CD4-positive, alpha-beta T cell (primary cell): ENCODE results near the gene HSPB1. TPM values are rescaled to one million over a fixed set of nuclear protein-coding genes. Genes with fewer than 3 reads are reported as not detected.

Source experiments
- ATAC-seq: fragments of 200-7000 bp; cut with Tn5 transposase; one replicate; pipeline ENCODE4 v1.10.0; 2022; ENCODE audit warnings: mild to moderate bottlenecking; ENCODE audit not compliant: poor library complexity
- CTCF ChIA-PET: fragments of 350-600 bp; sonication (Branson Sonifier 250); formaldehyde crosslinking; loops from one replicate; lab custom pipeline; 2021; ENCODE audit warnings: antibody characterized with exemption, inconsistent platforms; lab: Charles Lee
- POLR2A ChIA-PET: fragments of 350-600 bp; sonication (Branson Sonifier 250); formaldehyde crosslinking; loops from one replicate; lab custom pipeline; 2021; ENCODE audit warnings: antibody characterized with exemption, inconsistent platforms; lab: Charles Lee
- DNase-seq, 14 experiments: peaks; one replicate each; pipeline ENCODE4 v3.0.0-alpha.2; 2013 to 2020; ENCODE audit warnings: mixed read lengths in 2 of 14
- H3K27ac ChIP-seq, 2 donors: one replicate each; pipeline versions ENCODE4 v1.5.1 to v1.7.0; 2013; ENCODE audit warnings: low read length in 2 of 2, low read depth in 1 of 2, mild to moderate bottlenecking in 1 of 2
- H3K27me3 ChIP-seq, 2 experiments: 1 replicate in 1 of 2; 2 replicates in 1 of 2; pipeline versions ENCODE4 v1.6.1 to v1.7.0; 2013; ENCODE audit warnings: low read length in 2 of 2, control low read depth in 1 of 2, mild to moderate bottlenecking in 1 of 2, moderate library complexity in 1 of 2; ENCODE audit not compliant: insufficient read depth in 2 of 2, control insufficient read depth in 1 of 2
- H3K36me3 ChIP-seq: one replicate; pipeline ENCODE4 v1.6.1; 2013; ENCODE audit warnings: low read length, control low read depth; ENCODE audit not compliant: insufficient read depth
- H3K4me1 ChIP-seq: one replicate; pipeline ENCODE4 v1.6.1; 2013; ENCODE audit warnings: low read length, control low read depth; ENCODE audit not compliant: insufficient read depth
- H3K4me3 ChIP-seq: one replicate; pipeline ENCODE4 v1.5.1; 2013; ENCODE audit warnings: mild to moderate bottlenecking, low read length, moderate library complexity
- H3K9me3 ChIP-seq, 2 experiments: 1 replicate in 1 of 2; 2 replicates in 1 of 2; pipeline versions ENCODE4 v1.6.1 to v1.7.0; 2013; ENCODE audit warnings: low read length in 2 of 2, mild to moderate bottlenecking in 2 of 2, control low read depth in 1 of 2, moderate library complexity in 1 of 2; ENCODE audit not compliant: control insufficient read depth in 1 of 2, insufficient read depth in 1 of 2
- H3K27ac Mint-ChIP-seq: one replicate; pipeline ENCODE4 v1.8.0; 2020; ENCODE audit warnings: mixed read lengths
- H3K27me3 Mint-ChIP-seq: one replicate; pipeline ENCODE4 v1.8.0; 2021; ENCODE audit warnings: mixed read lengths
- H3K36me3 Mint-ChIP-seq: one replicate; pipeline ENCODE4 v1.8.0; 2021; ENCODE audit warnings: low read depth, mixed read lengths
- H3K4me1 Mint-ChIP-seq: one replicate; pipeline ENCODE4 v1.8.0; 2021; ENCODE audit warnings: low read depth, mixed read lengths
- H3K4me3 Mint-ChIP-seq: one replicate; pipeline ENCODE4 v1.8.0; 2020; ENCODE audit warnings: mild to moderate bottlenecking, mixed read lengths
- H3K9me3 Mint-ChIP-seq: one replicate; pipeline ENCODE4 v1.8.0; 2020; ENCODE audit warnings: mixed read lengths
- intact Hi-C, 2 experiments: fragments of 100-400 bp; cut with DNase I in 1 of 2; cut with micrococcal nuclease in 1 of 2; formaldehyde crosslinking; loops; one replicate each; pipeline versions ENCODE4 v1.15.1 to v1.9.0; 2023 to 2025; cut with DNase I, micrococcal nuclease
- total RNA-seq, 174 experiments: library from RNA in 2 of 174; stranded (reverse) in 2 of 174; gene quantifications; one replicate each; pipeline ENCODE4 v1.2.3 and lab custom pipeline; 2021 to 2026
- TF ChIP-seq, protein P1 (sequence below): fragments of 200-600 bp; IDR thresholded peaks from one replicate; pipeline ENCODE4 v1.8.0; 2022; ENCODE audit warnings: antibody characterized with exemption, mild to moderate bottlenecking

The HSPB1 gene
- total RNA-seq, 2 experiments from 2014 or later = 38.0 to 38.6 TPM

DNA sequence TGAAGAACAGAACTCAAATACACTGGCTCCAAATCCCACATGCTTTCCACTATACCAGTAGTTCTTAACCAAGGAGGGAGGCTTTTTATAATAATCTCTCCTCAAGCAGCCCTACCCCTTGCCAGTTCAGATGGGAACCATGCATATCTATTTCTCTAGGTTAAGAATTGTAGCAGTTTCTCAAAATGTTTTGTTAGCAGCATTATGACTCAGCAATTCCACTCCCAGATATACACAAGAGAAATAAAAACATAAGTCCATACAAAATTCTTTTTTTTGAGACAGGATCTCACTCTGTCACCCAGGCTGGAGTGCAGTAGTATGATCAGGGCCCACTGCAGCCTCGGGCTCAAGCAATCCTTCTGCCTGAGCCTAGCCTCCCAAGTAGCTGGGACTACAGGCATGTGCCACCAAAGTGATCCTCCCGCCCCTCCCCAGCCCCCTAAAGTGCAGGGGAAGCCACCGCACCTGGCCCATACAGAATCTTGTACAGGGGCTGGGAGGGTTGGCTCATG lies 38.2 kb downstream of the HSPB1 start:
- no peaks in the 10 kb centered on the region for H3K27me3 ChIP-seq
- Mint-ChIP-seq H3K27ac (no peak overlapping the region), H3K4me3 (no peak overlapping the region), H3K9me3 (no peaks in the 10 kb centered on the region), H3K4me1 (peaks cover 63% of the 10 kb centered on the region), H3K27me3 (no peaks in the 10 kb centered on the region), H3K36me3 (peaks cover 73% of the 10 kb centered on the region)
- CTCF ChIA-PET = interaction anchor here (0.7 kb wide), 1 partner anchor 11 kb away, joined by 3 read pairs; no protein-coding TSS in a partner anchor
- POLR2A ChIA-PET = no interaction called here
- H3K4me1 ChIP-seq = peaks cover 20% of the 10 kb centered on the region
- ATAC-seq = no peak
- intact Hi-C loops = no loop called here
- no peak for DNase-seq
- no peak overlapping the region for H3K4me3 ChIP-seq
- peaks cover 36% of the 10 kb centered on the region for H3K36me3 ChIP-seq
- no peak overlapping the region for H3K27ac ChIP-seq
- no peaks in the 10 kb centered on the region for H3K9me3 ChIP-seq
- TF ChIP-seq, protein P1, sequence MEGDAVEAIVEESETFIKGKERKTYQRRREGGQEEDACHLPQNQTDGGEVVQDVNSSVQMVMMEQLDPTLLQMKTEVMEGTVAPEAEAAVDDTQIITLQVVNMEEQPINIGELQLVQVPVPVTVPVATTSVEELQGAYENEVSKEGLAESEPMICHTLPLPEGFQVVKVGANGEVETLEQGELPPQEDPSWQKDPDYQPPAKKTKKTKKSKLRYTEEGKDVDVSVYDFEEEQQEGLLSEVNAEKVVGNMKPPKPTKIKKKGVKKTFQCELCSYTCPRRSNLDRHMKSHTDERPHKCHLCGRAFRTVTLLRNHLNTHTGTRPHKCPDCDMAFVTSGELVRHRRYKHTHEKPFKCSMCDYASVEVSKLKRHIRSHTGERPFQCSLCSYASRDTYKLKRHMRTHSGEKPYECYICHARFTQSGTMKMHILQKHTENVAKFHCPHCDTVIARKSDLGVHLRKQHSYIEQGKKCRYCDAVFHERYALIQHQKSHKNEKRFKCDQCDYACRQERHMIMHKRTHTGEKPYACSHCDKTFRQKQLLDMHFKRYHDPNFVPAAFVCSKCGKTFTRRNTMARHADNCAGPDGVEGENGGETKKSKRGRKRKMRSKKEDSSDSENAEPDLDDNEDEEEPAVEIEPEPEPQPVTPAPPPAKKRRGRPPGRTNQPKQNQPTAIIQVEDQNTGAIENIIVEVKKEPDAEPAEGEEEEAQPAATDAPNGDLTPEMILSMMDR = no peak

DNA sequence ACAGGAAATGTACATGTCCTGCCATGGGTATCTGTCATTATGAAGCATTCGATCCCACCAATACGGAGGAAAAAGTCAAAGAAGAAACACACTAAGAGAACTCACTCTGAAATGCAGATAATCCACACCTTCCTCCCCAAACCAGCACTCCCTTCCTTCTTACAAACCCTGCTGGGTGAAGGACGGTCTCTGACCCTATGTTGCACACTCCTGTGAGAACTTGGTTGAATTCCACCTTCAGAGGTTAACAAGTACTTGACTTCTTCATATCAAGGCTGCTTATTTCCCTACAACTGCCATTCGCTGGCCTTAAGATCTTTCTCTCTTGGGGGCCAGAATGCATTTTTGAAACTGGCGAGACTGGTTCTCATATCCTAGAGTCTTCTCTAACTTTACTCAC lies 39.7 kb downstream of the HSPB1 start:
- intact Hi-C loops = no loop called here
- Histone ChIP-seq H3K9me3 (no peaks in the 10 kb centered on the region), H3K27me3 (no peaks in the 10 kb centered on the region), H3K27ac (no peak overlapping the region), H3K36me3 (peaks cover 42% of the 10 kb centered on the region), H3K4me3 (no peak overlapping the region), H3K4me1 (peaks cover 26% of the 10 kb centered on the region)
- Mint-ChIP-seq H3K36me3 (peaks cover 79% of the 10 kb centered on the region), H3K27me3 (no peaks in the 10 kb centered on the region), H3K27ac (no peak overlapping the region), H3K4me1 (peaks cover 71% of the 10 kb centered on the region), H3K4me3 (peak overlapping the region; percentile 7), H3K9me3 (no peaks in the 10 kb centered on the region)
- DNase-seq = no peak
- ATAC-seq = no peak
- TF ChIP-seq, protein P1 = no peak
- CTCF ChIA-PET = no interaction called here
- POLR2A ChIA-PET = interaction anchor here (0.8 kb wide), 1 partner anchor 24 kb away, joined by 3 read pairs; no protein-coding TSS in a partner anchor

DNA sequence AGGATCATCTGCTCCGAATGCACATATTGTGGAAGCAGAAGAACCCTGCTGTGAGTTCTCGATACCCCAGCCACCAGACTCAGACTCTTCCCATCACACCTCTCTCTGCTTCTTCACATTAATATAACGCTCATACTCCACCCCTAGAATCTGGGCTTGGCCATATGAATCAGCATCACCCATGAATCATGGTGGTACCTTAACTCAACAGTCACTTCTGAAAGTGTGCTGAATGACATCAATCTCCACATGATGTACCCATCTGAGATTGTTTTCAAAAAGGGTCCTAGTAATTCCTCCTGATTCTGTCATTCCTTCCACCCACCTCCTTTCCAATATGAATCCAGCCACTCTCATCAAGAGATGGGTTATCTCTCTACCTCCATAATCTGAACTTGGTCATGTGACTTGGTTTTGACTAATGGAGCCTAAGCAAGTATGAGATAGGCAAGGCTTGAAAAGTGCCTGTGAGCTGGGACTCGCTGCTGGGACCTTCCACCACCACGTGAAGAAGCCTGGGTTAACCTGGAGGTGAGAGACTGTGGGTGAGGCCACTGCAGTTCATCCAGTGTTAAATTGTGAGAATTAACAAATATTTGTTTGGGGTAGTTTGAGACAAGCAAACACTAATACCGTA lies 40.9 kb downstream of the HSPB1 start:
- Histone ChIP-seq H3K36me3 (peaks cover 39% of the 10 kb centered on the region), H3K9me3 (no peaks in the 10 kb centered on the region), H3K4me1 (peaks cover 28% of the 10 kb centered on the region), H3K27me3 (no peaks in the 10 kb centered on the region), H3K27ac (no peak overlapping the region), H3K4me3 (no peak overlapping the region)
- Mint-ChIP-seq H3K27ac (no peak overlapping the region), H3K4me1 (peaks cover 72% of the 10 kb centered on the region), H3K36me3 (peaks cover 81% of the 10 kb centered on the region), H3K9me3 (no peaks in the 10 kb centered on the region), H3K27me3 (no peaks in the 10 kb centered on the region), H3K4me3 (no peak overlapping the region)
- TF ChIP-seq, protein P1 = no peak
- CTCF ChIA-PET = interaction anchor here (0.7 to 0.9 kb wide), 2 partner anchors 15 to 16 kb away, joined by 3 read pairs; partner anchors contain the start of gene YWHAG
- DNase-seq = no peak
- POLR2A ChIA-PET = interaction anchor here (0.6 to 2.0 kb wide), 3 partner anchors 15 to 1348 kb away, joined by 3 to 9 read pairs (median 3); partner anchors contain the start of gene YWHAG
- ATAC-seq = no peak
- intact Hi-C loops = no loop called here
